Left renal cortex interstitium (tissue), 4 donors: Measurements from ENCODE around the gene NCKAP5. TPM values are rescaled to one million over a fixed set of nuclear protein-coding genes. Genes with fewer than 3 reads are reported as not detected.

ENCODE experiments used
- DNase-seq, 4 donors: peaks; one replicate each; pipeline ENCODE4 v3.0.0-alpha.2; 2013; ENCODE audit warnings: low read depth in 4 of 4, low spot score in 2 of 4, missing footprints in 1 of 4
- polyA plus RNA-seq, 4 donors: library from polyadenylated mRNA; unstranded; fragments of 120-200 nt; gene quantifications; one replicate each; pipeline ENCODE4 v1.2.1, GENCODE V29; 2013; ENCODE audit not compliant: insufficient read length in 4 of 4

The NCKAP5 gene
- polyA plus RNA-seq, 4 donors = 5.9 to 8.1 (median 7.0) TPM

DNA sequence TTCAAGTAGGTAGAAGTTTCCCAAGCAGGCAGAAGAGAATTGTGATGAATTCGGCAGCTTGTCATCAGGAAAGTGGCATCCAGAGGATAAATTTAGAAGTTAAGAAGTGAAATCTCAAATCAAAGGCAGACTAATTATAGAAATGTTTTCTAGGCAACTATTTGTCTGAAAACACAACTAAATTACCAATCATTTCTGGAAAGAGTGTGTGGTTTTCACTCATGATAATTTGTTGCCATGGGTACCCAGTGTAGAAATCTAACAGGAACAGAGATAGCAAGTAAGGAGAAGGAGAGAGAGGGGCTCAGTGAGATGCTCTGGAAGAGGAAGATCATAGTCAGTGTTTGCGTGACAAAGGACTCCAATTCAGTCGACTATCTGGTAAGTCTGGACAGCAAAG, 208.1 kb downstream of the NCKAP5 start:
- no peak for DNase-seq

DNA sequence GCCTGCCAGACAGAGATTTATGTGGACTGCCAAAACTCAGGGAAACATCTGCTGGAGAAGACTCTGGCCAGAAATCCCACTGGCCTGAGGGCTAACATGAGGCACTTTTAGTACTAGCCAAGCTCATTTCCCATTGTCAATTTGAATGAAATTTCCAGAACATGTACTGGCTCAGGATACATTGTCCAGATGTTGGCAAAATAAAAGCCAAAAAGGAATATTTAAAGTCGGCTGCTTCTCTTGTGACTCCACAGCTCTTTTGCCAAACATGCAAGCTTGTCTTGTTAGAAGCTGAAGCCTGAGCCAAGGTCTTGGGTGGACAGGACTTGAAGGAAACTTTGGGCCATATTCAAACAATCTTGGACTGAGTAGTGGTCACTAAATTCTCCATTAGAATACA, 215.5 kb downstream of the NCKAP5 start:
- DNase-seq = no peak

DNA sequence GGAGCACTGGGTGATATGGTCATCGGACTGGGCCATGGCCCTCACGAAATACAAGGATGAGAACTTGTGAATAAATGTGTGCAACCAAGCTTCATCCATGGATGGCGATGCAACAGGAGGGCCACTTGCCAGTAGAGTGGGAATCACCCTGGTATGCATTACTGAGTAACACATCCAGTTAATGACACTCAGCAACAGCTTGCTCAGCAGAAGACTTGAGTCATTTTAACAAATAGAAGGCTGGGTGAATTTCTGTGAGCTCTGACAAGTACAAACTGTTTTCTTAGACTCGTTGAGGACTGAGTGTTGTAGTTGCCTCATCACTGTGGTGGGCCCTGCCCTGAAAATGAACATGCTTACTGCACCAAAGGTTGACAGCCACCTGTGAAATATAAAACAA, 221.6 kb downstream of the NCKAP5 start:
- DNase-seq = no peak

DNA sequence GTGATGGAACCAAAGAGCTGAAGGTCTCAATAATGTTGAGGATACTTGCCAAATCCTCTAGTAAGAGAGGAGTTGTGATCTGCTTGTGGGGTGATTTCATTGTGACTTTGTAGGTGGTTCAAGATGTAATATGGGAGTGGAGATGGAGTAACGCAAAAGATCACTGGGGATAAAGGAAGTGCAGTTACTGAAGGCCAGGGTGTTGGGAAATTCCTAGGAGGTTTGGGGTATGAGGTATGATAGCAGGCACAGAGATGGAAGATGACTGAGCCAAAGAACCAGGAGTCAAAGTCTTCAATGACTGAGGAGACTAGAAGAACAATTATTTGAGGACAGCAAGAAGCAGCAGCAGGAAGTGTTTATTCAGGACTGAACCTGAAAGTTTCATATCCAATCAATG, 222.6 kb downstream of the NCKAP5 start:
- no peak for DNase-seq

GRCh38 chr2:133344849-133345248, 223.4 kb downstream of the NCKAP5 start:
- DNase-seq = no peak

DNA sequence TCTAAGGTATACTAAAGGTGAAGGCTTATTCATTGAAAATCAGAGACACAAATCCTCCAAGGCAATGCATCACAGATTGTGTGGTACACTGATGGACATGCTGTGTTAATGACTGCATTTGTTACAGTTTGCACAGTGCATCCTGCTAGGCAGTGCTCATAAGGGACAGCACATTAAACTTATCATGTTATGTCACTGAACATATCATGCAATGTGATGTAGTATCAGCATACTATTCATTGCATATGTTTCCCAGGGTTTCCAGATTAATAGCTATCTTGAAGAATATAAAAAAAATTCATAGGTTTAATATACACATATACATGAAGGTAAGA, 225.3 kb downstream of the NCKAP5 start:
- DNase-seq = no peak

GRCh38 chr2:133342286-133343017, 225.8 kb downstream of the NCKAP5 start:
- DNase-seq = no peak

- no peak for DNase-seq
Measured at GRCh38 chr2:133341575-133341974, 226.7 kb downstream of the NCKAP5 start.

- DNase-seq = no peak
Measured at GRCh38 chr2:133338224-133338623, 230.0 kb downstream of the NCKAP5 start.

GRCh38 chr2:133334923-133335322, 233.3 kb downstream of the NCKAP5 start:
- no peak for DNase-seq

GRCh38 chr2:133333181-133333580, 235.1 kb downstream of the NCKAP5 start:
- no peak for DNase-seq

DNA sequence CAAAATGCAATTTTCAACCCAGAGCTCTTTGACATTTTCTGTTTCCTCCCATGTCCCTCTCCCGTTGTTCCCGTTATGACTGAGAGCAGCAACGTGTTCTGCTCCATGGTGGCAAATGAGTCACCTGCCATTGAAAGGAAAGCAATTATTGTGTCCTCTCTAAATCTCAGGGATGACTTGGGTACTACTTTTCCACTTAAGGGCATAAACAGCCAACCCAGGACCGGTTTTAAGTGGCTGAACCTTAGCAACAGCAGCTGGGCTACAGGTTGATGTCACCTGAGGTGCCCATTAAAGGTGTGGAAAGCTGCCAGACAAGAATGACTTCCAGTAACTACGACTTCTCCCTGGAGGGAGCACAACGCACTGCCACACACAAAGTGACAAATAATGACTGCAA, 236.8 kb downstream of the NCKAP5 start:
- no peak for DNase-seq

- no peak for DNase-seq
Measured at GRCh38 chr2:133326652-133327397, 241.4 kb downstream of the NCKAP5 start.

- no peak for DNase-seq
Measured at GRCh38 chr2:133324150-133324561, 244.1 kb downstream of the NCKAP5 start.

- DNase-seq = no peak
Measured at GRCh38 chr2:133322909-133323308, 245.4 kb downstream of the NCKAP5 start.

DNA sequence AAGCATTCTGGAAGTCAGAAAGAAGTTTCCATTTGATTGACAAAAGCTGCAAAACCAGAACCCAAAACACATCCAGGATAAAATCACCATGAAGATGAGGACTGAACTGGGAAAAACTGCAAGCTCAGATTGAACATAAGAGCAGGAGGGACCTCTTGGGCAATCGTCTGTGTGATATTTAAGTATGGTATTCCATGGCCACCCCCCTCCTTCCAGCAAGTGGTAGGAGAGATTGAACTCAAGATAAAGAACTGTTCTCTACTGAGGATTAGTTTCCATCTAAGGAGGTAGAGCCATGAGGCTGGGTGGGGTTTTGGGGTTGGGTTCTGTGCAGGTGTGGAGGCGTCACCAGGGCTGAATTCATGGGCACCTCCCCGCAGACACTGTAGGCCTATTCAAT, 251.1 kb downstream of the NCKAP5 start:
- DNase-seq = no peak

DNA sequence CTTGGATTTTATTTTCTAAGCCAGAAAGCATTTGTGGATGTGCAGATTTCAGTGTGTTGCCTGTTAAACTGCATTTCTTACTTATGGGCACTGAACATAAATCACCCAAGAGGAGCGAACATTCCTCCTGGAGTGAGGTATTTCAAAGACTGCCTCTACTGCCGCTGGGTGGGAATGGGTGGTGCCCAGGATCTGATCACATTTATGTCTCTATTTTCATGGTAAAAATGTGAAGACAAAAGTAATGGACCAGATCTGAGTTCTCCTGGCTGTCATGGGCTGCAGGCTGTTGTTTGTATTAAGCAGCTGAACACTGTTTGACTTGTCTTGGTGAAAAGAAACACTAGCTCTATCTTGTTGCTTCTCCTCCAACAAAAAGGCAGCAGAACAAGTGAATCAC, 251.7 kb downstream of the NCKAP5 start:
- DNase-seq = no peak

GRCh38 chr2:133315280-133315679, 253.0 kb downstream of the NCKAP5 start:
- DNase-seq = no peak

GRCh38 chr2:133314795-133315194, 253.5 kb downstream of the NCKAP5 start:
- DNase-seq = no peak

- no peak for DNase-seq
Measured at GRCh38 chr2:133312038-133312729, 256.1 kb downstream of the NCKAP5 start.

GRCh38 chr2:133306236-133306635, 262.0 kb downstream of the NCKAP5 start:
- no peak for DNase-seq

DNA sequence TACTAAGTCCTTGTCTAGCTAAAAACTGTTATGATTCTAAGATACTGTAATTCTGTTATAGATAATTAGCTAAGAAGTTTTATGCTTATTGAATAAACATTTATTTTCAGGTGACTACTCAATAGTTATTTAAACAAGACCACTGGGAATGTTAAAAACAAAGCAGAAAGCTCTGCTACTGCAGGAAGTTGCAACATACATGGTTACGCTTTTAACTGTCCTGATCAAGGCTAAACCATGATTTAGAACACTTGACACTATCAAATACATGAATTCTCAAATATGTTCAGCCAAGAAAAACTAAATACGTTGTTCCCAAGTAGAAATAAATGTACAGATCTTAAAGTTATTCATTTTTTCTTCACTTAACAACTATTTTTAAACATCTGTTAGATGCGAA, 263.9 kb downstream of the NCKAP5 start:
- no peak for DNase-seq
